HG02852 (cell line): ENCODE measurements around the gene SOX1.

Experiments
- ATAC-seq: cut with Tn5 transposase; IDR thresholded peaks from one replicate; pipeline ENCODE4 v1.9.1; 2021; ENCODE audit warnings: mild to moderate bottlenecking, moderate library complexity; ENCODE audit not compliant: unreplicated experiment

SOX1 gene

DNA sequence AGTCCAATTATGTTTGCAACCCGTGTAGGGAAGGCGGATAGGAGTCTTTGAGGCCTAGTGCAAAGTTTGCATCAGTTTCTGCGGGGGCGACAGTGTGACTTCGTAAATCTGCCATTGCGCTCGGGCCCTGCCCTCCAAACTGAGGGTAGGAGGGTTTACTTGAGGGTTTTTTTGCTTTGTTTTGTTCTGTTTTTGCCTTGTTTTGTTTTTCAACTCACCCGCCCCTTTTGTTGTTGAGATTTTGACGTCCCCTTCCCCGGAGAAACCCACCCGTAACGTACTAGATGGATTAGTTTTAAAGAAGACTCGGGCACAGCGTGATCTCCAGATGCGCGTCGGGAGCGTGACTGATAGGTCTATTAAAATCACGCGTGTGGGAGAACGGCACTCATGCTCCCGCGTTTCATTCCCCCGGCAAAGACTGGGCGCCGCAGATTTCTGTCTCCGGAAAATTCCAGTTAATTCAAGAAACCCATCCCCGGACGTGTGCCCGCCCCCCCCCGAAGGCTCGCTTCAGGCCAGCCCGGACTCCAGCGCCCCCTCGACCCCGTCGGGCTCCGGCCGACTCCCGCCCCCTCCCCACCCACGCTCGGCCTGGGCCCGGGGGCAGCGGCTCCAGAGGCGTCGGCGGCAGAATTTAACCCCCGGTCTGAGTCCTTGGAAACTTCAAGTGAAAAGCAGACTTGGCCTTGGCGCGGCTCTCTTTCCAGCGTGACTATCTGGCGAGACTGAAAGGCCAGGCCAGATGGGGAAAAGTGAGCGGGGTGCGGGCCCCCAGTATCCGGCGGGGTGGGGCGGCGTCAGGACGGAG lies 5.0 kb downstream of the SOX1 start:
- ATAC-seq = no peak

- no peak for ATAC-seq
Observed at GRCh38 chr13:112072534-112073244, 5.7 kb downstream of the SOX1 start.

DNA sequence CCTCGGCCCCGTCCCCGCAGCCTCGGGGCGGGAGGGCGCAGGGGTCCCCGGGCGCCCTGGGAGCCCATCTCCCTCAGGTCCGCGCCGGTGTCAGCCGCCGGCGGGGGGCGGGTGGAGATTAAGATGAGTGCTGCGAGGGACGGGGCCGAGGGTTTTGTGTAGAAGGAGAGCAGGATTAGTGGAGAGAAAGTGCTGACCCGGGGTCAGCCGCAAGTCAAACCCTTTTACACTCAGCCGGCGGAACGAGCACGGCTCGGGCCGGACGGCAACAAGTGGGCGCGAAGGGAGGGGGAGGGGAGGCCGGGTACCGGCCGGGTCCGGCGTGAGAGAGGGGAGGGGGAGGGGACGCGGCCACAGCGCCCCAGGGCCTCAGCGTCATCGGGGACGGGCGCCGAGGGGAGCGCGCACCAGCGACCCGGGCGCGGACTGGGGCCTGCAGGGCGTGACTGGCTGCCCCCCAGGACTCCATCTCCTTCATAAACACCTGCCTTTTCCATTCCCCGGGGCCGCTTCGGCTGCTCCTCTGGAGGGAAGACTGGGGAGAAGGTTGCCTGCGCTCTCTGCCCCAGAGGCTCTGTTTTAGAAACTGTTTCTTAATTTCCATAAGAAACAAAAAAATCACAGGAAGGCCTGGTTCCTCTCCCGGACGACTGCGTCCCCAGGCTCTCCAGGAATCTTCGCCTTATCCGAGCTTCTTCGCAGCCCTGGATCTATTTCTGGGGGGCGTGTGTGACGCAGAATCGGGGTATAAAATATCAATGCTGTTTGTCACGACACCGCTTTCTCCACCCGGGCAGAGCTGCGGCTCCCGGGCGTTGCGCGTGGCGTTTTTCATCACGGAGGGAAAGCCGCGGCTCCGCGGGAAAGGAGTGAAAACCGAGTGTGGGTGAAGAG lies 6.5 kb downstream of the SOX1 start:
- ATAC-seq = no peak

GRCh38 chr13:112074139-112074865 lies 7.4 kb downstream of the SOX1 start:
- no peak for ATAC-seq

- no peak for ATAC-seq
Observed at GRCh38 chr13:112077729-112078128, 10.8 kb downstream of the SOX1 start.

DNA sequence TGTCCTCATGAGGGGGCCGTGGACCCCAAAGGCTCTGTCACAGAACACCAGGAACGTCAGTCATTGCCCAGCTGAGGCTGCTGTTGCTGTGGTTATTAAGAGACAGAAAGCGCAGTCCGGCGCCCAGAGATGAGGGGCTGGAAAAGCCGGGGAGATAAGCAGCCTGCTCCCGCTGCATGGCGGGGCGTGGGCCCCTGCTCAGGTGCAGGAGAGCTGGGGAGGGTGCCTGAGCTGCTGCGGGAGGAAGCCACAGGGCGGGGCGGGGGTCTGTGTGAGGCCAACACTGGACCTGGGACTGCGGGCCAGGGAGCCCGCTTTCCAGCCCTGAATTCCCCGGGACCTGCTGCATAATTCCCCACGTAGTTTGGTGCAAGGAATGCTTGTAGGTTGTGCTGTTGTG lies 11.3 kb downstream of the SOX1 start:
- ATAC-seq = no peak

DNA sequence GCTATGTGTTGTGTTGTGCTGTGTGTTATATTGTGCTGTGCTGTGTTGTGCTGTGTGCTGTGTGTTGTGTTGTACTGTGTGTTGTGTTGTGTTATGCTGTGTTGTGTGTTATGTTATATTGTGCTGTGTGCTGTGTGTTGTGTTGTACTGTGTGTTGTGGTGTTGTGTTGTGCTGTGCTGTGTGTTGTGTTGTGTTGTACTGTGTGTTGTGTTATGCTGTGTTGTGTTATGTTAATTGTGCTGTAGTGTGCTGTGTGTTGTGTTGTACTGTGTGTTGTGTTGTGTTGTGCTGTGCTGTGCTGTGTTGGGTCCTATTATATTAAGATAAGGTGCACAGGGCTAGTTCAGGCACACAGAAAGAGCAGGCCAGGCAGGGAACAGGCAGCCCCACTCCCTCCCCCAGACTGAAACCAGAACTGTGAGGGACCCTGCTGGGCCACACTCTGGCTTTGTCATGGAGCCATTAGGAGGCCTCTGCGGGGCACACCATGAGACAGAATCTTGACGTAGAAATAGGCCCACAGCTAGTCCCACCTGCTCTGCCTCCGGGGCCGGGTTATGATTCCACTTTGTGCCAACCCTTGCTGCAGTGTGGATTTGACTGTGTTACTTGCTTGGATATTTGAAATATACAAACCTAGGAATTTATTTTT lies 12.1 kb downstream of the SOX1 start:
- ATAC-seq = no peak

DNA sequence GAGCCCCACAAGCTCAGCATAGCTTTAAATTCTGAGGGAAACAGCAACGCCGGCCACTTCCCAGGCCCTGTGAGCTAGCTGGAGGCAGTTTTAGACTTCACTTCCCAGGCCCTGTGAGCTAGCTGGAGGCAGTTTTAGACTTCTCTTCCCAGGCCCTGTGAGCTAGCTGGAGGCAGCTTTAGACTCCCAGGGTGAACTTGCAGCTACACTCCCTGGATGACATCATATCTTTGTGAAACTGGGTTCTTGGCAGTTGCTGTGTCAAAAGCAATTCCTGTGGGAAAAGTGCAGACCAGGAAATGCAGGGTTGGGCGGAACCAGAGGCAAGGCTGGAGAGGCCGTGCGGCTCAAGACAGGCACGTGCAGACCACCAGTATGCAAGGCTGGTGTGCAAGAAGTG lies 12.7 kb downstream of the SOX1 start:
- no peak for ATAC-seq

GRCh38 chr13:112083971-112084370 lies 17.0 kb downstream of the SOX1 start:
- no peak for ATAC-seq

GRCh38 chr13:112092453-112092852 lies 25.5 kb downstream of the SOX1 start:
- no peak for ATAC-seq

GRCh38 chr13:112095354-112095753 lies 28.4 kb downstream of the SOX1 start:
- no peak for ATAC-seq

DNA sequence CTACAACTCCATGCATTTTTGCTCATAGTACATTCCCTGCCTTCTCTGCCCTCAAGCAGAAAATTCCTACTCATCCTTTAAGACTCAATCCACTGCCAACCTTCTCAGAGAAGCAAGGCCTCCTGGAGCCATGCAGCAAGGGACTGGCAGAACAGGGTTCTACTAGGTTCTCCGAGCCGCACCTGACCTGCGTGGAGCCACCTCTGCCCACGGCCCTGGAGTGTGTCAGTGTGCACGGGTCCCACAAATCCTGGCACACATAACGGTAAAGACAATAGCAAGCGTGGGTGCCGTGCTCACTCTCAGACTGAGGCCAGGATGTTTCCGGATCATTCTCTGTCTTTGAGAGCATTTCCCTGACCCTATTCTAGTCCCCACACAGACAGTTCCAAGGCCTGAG lies 30.0 kb downstream of the SOX1 start:
- ATAC-seq = no peak

GRCh38 chr13:112097770-112098169 lies 30.8 kb downstream of the SOX1 start:
- ATAC-seq = no peak

GRCh38 chr13:112098699-112099098 lies 31.8 kb downstream of the SOX1 start:
- ATAC-seq = no peak

GRCh38 chr13:112101360-112101930 lies 34.5 kb downstream of the SOX1 start:
- ATAC-seq = no peak

GRCh38 chr13:112102243-112102642 lies 35.3 kb downstream of the SOX1 start:
- ATAC-seq = no peak

DNA sequence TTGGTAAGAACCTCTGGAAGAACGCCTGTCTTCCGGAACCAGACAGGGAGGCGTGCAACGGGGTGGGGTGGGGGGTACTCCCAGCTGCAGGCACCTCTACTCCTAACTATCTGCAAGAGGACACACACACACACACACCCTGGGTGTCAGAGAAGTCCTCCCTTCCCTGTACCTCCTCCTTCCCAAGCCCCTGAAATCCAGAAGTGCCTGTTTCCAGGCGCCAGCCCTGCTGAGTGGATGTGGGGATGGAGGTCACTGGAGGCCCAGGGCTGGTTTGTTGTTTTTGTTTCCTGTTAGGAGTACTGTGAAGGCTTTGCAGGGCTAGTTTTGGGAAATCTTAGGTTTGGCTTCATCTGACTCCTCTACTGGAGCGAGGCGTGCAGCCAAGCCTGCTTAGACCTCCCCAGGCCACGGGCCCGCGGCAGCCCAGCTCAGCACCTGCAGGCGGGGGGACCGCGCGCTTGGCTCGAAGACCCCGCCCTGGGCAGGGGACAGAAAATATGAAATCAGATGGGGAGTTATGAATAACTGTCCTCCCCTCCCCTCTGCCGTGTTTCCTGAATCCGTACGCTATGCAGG lies 36.4 kb downstream of the SOX1 start:
- ATAC-seq = no peak

DNA sequence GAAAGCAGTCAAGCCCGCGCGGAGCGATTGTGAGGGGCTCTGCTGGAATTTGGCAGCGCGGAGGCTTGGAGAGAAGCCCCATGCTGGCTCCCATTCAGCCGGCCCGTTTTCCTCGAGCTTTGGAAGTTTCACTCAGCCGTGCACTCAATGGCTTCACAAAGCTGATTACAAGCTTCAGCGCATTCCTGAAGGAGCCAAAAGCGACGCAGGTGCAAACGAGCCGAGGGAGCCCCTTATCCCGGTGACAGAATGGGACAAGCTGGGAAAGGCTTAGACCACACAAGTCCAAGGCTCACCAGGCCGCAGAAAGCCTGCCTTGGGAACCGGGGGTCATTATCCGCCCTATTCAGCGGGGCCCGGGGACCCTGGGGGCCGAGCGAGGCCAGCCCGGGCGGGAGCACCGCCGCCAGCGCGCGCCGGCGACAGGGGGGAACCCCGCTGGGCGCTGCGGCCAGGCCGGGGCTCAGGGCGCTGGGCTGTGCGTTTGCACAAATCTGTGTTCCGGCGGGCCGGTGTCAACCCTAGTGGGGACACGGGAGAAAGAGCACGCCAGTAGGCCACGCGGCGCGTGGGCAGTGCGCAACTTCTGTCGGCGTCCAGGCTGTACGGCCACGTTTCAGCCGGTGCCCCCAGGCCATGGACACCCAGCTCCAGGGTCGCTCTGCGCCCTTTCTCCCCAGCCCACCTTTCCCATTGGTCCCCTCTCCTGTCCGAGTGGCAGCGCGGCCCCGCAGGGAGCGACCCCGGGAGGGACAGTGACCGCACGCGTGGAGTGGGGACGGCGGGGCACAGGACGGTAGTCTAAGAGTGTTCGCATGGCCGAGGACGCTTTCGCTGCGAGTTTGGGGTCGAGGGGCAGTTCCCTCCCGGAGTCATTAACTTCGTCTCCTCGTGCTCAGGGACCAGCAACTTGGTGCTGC lies 37.3 kb downstream of the SOX1 start:
- ATAC-seq = no peak

DNA sequence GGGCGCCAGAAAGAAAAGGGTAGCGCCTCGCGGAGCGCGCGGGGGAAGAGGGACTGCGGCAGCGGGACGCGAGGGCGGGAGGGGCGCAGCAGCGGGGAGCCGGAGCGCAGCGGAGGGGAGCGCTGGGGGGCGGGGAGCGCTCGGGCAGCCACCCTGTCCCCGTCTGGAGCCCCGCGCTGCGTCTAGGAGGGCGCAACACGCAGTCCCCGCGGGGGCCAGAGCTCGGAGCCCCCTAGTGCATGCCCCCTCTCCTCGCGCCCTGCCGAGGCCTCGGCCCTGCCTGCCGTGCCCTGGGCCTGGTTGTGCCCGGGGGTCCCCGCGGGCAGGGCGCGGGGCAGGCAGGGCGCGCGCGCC lies 37.9 kb downstream of the SOX1 start:
- ATAC-seq = no peak
